B cell (primary cell): ENCODE data around the gene POLK. TPM values are rescaled to one million over a fixed set of nuclear protein-coding genes. Genes with fewer than 3 reads are reported as not detected.

Experiments used
- ATAC-seq: fragments of 200-7000 bp; cut with Tn5 transposase; one replicate; pipeline ENCODE4 v1.10.0; 2021; ENCODE audit warnings: low read depth, mild to moderate bottlenecking, moderate number of reproducible peaks, moderate library complexity
- CTCF ChIA-PET: fragments of 350-600 bp; sonication (Branson Sonifier 250); formaldehyde crosslinking; loops from one replicate; lab custom pipeline; 2021; ENCODE audit warnings: antibody characterized with exemption, inconsistent platforms; lab: Charles Lee
- POLR2A ChIA-PET: fragments of 350-600 bp; sonication (Branson Sonifier 250); formaldehyde crosslinking; loops from one replicate; lab custom pipeline; 2021; ENCODE audit warnings: antibody characterized with exemption; lab: Charles Lee
- DNase-seq: peaks from one replicate; pipeline ENCODE4 v3.0.0; 2013
- H2AFZ ChIP-seq: 2 replicates; pipeline ENCODE4 v1.6.1; 2012; ENCODE audit warnings: mild to moderate bottlenecking, low read depth, low read length; ENCODE audit not compliant: insufficient read depth, poor library complexity, severe bottlenecking
- H3K27ac ChIP-seq, 2 donors: 1 replicate in 1 of 2; 2 replicates in 1 of 2; pipeline ENCODE4 v1.5.1; 2012 to 2013; ENCODE audit warnings: low read length in 2 of 2, mild to moderate bottlenecking in 2 of 2, moderate library complexity in 1 of 2
- H3K27me3 ChIP-seq, 4 experiments: fragments of 200-600 bp in 1 of 4; sonication (generic) in 1 of 4; replicated peaks in 1 of 4; 1 replicate in 2 of 4; 2 replicates in 2 of 4; pipeline versions ENCODE4 v1.6.1 to v1.7.0; 2013 to 2016; ENCODE audit warnings: low read length in 3 of 4, mild to moderate bottlenecking in 2 of 4, mixed read lengths in 1 of 4, moderate library complexity in 1 of 4; ENCODE audit not compliant: insufficient read depth in 4 of 4, control insufficient read depth in 3 of 4; ENCODE audit errors: control extremely low read depth in 1 of 4
- H3K36me3 ChIP-seq, 2 experiments: replicated peaks in 1 of 2; 1 replicate in 1 of 2; 2 replicates in 1 of 2; pipeline versions ENCODE4 v1.6.1 to v1.7.1; 2013; ENCODE audit warnings: low read length in 1 of 2; ENCODE audit not compliant: insufficient read depth in 2 of 2, control insufficient read depth in 1 of 2; ENCODE audit errors: control extremely low read depth in 1 of 2, extremely low read depth in 1 of 2
- H3K4me1 ChIP-seq, 2 donors: fragments of 200-600 bp in 1 of 2; sonication (generic) in 1 of 2; 1 replicate in 1 of 2; 2 replicates in 1 of 2; pipeline versions ENCODE4 v1.5.1 to v1.6.1; 2013 to 2017; ENCODE audit warnings: low read length in 2 of 2; ENCODE audit not compliant: control insufficient read depth in 2 of 2, insufficient read depth in 2 of 2
- H3K4me2 ChIP-seq: replicated peaks from 2 replicates; pipeline ENCODE3; 2012; ENCODE audit warnings: mild to moderate bottlenecking, low read depth, low read length; ENCODE audit not compliant: poor library complexity, severe bottlenecking
- H3K4me3 ChIP-seq, 5 experiments: fragments of 200-600 bp in 1 of 5; sonication (generic) in 1 of 5; 1 replicate in 3 of 5; 2 replicates in 2 of 5; pipeline versions ENCODE4 v1.5.1 to v1.7.0; 2011 to 2016; ENCODE audit warnings: low read length in 4 of 5, mild to moderate bottlenecking in 4 of 5, low read depth in 2 of 5, control low read depth in 1 of 5, moderate library complexity in 1 of 5; ENCODE audit not compliant: insufficient read depth in 1 of 5; ENCODE audit errors: control extremely low read depth in 1 of 5, extremely low read depth in 1 of 5
- H3K79me2 ChIP-seq: fragments of 200-600 bp; sonication (generic); one replicate; pipeline ENCODE4 v1.6.0; 2016; ENCODE audit warnings: low read length; ENCODE audit not compliant: control insufficient read depth, insufficient read depth
- H3K9ac ChIP-seq: fragments of 200-600 bp; sonication (generic); 2 replicates; pipeline ENCODE4 v1.6.1; 2017; ENCODE audit warnings: mild to moderate bottlenecking, low read length, moderate library complexity
- H3K9me3 ChIP-seq, 3 donors: one replicate each; pipeline versions ENCODE4 v1.6.1 to v1.7.1; 2013; ENCODE audit warnings: low read length in 2 of 3; ENCODE audit not compliant: control insufficient read depth in 2 of 3, insufficient read depth in 1 of 3; ENCODE audit errors: control extremely low read depth in 1 of 3
- H4K20me1 ChIP-seq: 2 replicates; pipeline ENCODE4 v1.6.0; 2012; ENCODE audit warnings: mild to moderate bottlenecking, low read length; ENCODE audit not compliant: insufficient read depth, control insufficient read depth, poor library complexity, severe bottlenecking
- H3K27ac Mint-ChIP-seq: one replicate; pipeline ENCODE4 v1.8.0; 2021; ENCODE audit warnings: mixed read lengths
- H3K27me3 Mint-ChIP-seq: one replicate; pipeline ENCODE4 v1.8.0; 2021; ENCODE audit warnings: mixed read lengths
- H3K4me1 Mint-ChIP-seq: one replicate; pipeline ENCODE4 v1.8.0; 2021; ENCODE audit warnings: mixed read lengths
- H3K4me3 Mint-ChIP-seq: one replicate; pipeline ENCODE4 v1.8.0; 2021; ENCODE audit warnings: mixed read lengths
- H3K9me3 Mint-ChIP-seq: one replicate; pipeline ENCODE4 v1.8.0; 2022; ENCODE audit warnings: mixed read lengths; ENCODE audit not compliant: insufficient read depth
- EZH2 ChIP-seq: IDR thresholded peaks from 2 replicates; pipeline ENCODE4 v1.6.1; 2012; ENCODE audit warnings: borderline replicate concordance, low read depth, mild to moderate bottlenecking, moderate library complexity, low read length; ENCODE audit not compliant: insufficient read depth, poor library complexity, severe bottlenecking
- WGBS: methylation state at CpG from one replicate; pipeline ENCODE4 v1.1.5; 2013; ENCODE audit warnings: missing lambda C conversion rate; ENCODE audit not compliant: insufficient coverage; 5-methylcytosine and 5-hydroxymethylcytosine counted together
- intact Hi-C: fragments of 100-400 bp; cut with micrococcal nuclease; formaldehyde crosslinking; loops from one replicate; pipeline ENCODE4 v1.10.0; 2022
- polyA plus RNA-seq: library from polyadenylated mRNA; depleted of rRNA; stranded (reverse); fragments of >200 nt; gene quantifications from 2 replicates; pipeline ENCODE4 v1.2.3, GENCODE V29; 2012
- total RNA-seq, 2 donors: library from RNA; stranded (reverse); fragments of 120-200 nt in 1 of 2; gene quantifications; 1 replicate in 1 of 2; 2 replicates in 1 of 2; pipeline versions ENCODE4 v1.2.3 to v1.2.4, GENCODE V29; 2013 to 2022
- TF ChIP-seq, protein P1 (sequence below): fragments of 200-600 bp; IDR thresholded peaks from one replicate; pipeline ENCODE4 v1.8.0; 2022; ENCODE audit warnings: antibody characterized with exemption, mild to moderate bottlenecking

POLK gene
- total and polyA plus RNA-seq, 2 donors (not counting 1 experiment from before 2014, with no cell fraction given): 13.8 to 41.6 TPM

DNA sequence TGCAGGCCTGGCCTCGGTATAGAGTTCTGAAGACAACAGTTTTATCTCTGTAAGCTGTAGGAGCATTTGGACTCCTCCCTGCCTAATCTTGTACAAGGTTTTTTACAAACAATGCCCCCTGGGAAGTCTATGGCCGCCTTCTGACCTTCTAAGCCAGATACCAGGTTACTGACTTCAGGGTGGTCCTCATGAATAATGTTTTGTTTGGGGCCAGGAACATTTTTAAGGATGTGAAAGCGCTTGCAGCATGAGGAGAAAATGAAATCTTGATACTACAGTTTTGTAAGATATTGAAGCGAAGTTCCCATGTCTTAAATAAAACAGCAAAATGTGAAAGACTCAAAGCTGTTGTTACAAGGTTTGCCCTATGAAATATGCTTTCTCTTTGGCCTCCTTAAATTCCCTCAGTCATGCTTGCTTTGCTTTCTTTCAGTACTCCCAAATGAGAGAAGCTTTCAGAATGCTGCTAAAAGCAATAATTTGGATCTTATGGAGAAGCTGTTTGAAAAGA lies 104.7 kb downstream of the POLK start:
- Histone ChIP-seq H3K79me2 (no peaks in the 10 kb centered on the region), H3K9ac (no peak overlapping the region), H3K9me3 (no peaks in the 10 kb centered on the region), H3K36me3 (no peaks in the 10 kb centered on the region), H3K27me3 (peaks cover 0 to 10% (median 7%) of the 10 kb centered on the region in 4 experiments), H3K4me3 (no peak overlapping the region), H4K20me1 (no peaks in the 10 kb centered on the region), H3K27ac (no peak overlapping the region), H2AFZ (no peak overlapping the region), H3K4me2 (no peak overlapping the region), H3K4me1 (peaks cover 4 to 6% of the 10 kb centered on the region in 2 donors)
- POLR2A ChIA-PET: no interaction called here
- Mint-ChIP-seq H3K9me3 (no peaks in the 10 kb centered on the region), H3K4me1 (no peaks in the 10 kb centered on the region), H3K4me3 (no peak overlapping the region), H3K27me3 (no peaks in the 10 kb centered on the region), H3K27ac (no peak overlapping the region)
- 100% methylated on average over 1 of the region's 4 CpGs for WGBS
- intact Hi-C loops: no loop called here
- ATAC-seq (no peak), DNase-seq (no peak)
- CTCF ChIA-PET: interaction anchor here (0.5 kb wide), 1 partner anchor 67 kb away, joined by 3 read pairs; no protein-coding TSS in a partner anchor
- TF ChIP-seq EZH2: no peak
- TF ChIP-seq, protein P1, sequence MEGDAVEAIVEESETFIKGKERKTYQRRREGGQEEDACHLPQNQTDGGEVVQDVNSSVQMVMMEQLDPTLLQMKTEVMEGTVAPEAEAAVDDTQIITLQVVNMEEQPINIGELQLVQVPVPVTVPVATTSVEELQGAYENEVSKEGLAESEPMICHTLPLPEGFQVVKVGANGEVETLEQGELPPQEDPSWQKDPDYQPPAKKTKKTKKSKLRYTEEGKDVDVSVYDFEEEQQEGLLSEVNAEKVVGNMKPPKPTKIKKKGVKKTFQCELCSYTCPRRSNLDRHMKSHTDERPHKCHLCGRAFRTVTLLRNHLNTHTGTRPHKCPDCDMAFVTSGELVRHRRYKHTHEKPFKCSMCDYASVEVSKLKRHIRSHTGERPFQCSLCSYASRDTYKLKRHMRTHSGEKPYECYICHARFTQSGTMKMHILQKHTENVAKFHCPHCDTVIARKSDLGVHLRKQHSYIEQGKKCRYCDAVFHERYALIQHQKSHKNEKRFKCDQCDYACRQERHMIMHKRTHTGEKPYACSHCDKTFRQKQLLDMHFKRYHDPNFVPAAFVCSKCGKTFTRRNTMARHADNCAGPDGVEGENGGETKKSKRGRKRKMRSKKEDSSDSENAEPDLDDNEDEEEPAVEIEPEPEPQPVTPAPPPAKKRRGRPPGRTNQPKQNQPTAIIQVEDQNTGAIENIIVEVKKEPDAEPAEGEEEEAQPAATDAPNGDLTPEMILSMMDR: no peak

DNA sequence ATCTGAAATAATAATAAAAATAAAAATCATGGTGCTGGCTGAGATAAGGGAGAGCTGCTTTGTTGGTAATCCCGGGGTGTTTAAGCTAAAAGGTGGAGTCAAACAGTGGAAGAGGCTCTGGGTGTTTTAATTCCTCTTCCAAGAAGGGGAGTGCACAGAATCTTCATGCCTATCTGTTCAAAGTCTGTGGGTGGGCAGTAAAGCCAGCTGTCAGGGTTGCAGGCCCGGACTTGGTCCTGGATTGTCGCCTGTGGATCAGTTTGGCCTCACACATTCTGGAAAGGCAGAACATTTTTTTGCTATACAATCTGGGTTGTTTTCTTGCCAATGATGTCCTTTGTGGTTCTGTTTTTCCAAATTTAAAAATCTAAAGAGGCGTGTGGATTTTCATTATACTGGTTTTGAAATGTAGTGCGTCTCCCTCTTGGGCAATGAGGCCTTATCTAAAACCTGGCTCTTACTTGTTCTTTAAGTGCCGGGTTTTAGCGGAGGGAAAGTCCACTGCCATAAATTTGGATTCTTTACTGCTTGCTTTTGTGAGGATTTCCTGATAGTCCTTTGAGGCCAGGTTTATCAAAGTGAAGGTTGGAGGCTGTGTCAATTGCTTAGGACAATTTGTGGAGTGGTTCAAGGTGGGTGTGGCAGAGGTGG lies 105.4 kb downstream of the POLK start:
- Mint-ChIP-seq H3K4me1 (no peaks in the 10 kb centered on the region), H3K27ac (no peak overlapping the region), H3K4me3 (no peak overlapping the region), H3K9me3 (no peaks in the 10 kb centered on the region), H3K27me3 (no peaks in the 10 kb centered on the region)
- CTCF ChIA-PET: no interaction called here
- POLR2A ChIA-PET: no interaction called here
- Histone ChIP-seq H3K27ac (no peak overlapping the region), H3K36me3 (no peaks in the 10 kb centered on the region), H3K27me3 (peaks cover 0 to 4% (median 2%) of the 10 kb centered on the region in 4 experiments), H4K20me1 (no peaks in the 10 kb centered on the region), H3K9me3 (no peaks in the 10 kb centered on the region), H3K4me3 (no peak overlapping the region), H2AFZ (no peak overlapping the region), H3K79me2 (no peaks in the 10 kb centered on the region), H3K4me2 (no peak overlapping the region), H3K4me1 (no peaks in the 10 kb centered on the region), H3K9ac (no peak overlapping the region)
- intact Hi-C loops: no loop called here
- TF ChIP-seq EZH2: no peak
- TF ChIP-seq, protein P1: no peak
- 97% methylated on average over 7 of the region's 7 CpGs for WGBS
- no peak for DNase-seq
- ATAC-seq: no peak
